ENCODE measurements around the gene SGF29.
"Not testable (repeated sequence)": the region's sequence is repeated elsewhere in the genome, so short reads cannot be mapped to it uniquely, and the experiment has no call there.

Gene SGF29

GRCh38 chr16:28567292-28567691, 13.6 kb downstream of the SGF29 start:
- no peak for DNase-seq

- no peak for DNase-seq
Observed at GRCh38 chr16:28569021-28569420, 15.3 kb downstream of the SGF29 start.

- no peak for DNase-seq
Observed at GRCh38 chr16:28569968-28570752, 16.4 kb downstream of the SGF29 start.

- peak; percentile 80 for DNase-seq
Observed at GRCh38 chr16:28572696-28573510, 19.2 kb downstream of the SGF29 start.

- DNase-seq = no peak
Observed at GRCh38 chr16:28573738-28574718, 20.3 kb downstream of the SGF29 start.

GRCh38 chr16:28574925-28575324, 21.2 kb downstream of the SGF29 start:
- no peak for DNase-seq

- no peak for DNase-seq
Observed at GRCh38 chr16:28575446-28576109, 21.9 kb downstream of the SGF29 start.

- DNase-seq = no peak
Observed at GRCh38 chr16:28580726-28581315, 27.1 kb downstream of the SGF29 start.

GRCh38 chr16:28585674-28586073, 32.0 kb downstream of the SGF29 start:
- DNase-seq = no peak

GRCh38 chr16:28586466-28586865, 32.7 kb downstream of the SGF29 start:
- no peak for DNase-seq

- DNase-seq = no peak
Observed at GRCh38 chr16:28587386-28587785, 33.7 kb downstream of the SGF29 start.

GRCh38 chr16:28589069-28589468, 35.3 kb downstream of the SGF29 start:
- no peak for DNase-seq

- no peak for DNase-seq
Observed at GRCh38 chr16:28589930-28590329, 36.2 kb downstream of the SGF29 start.

GRCh38 chr16:28590384-28591340, 36.9 kb downstream of the SGF29 start:
- DNase-seq = no peak

GRCh38 chr16:28591355-28591754, 37.6 kb downstream of the SGF29 start:
- DNase-seq = no peak

- no peak for DNase-seq
Observed at GRCh38 chr16:28592511-28592910, 38.8 kb downstream of the SGF29 start.

GRCh38 chr16:28592979-28593553, 39.3 kb downstream of the SGF29 start:
- no peak for DNase-seq

GRCh38 chr16:28595451-28595850, 41.7 kb downstream of the SGF29 start:
- not testable (repeated sequence) for DNase-seq

- DNase-seq = no peak
Observed at GRCh38 chr16:28596115-28596630, 42.5 kb downstream of the SGF29 start.

Measured in femur (tissue), 1 donor.